H1 (cell line): ENCODE data around the gene ACTN4. TPM values are rescaled to one million over a fixed set of nuclear protein-coding genes. Genes with fewer than 3 reads are reported as not detected.

Experiments
- CTCF ChIA-PET: fragments of 300-600 bp; sonication (Branson Sonifier 250); formaldehyde crosslinking; loops from one replicate; lab custom pipeline; 2021; ENCODE audit not compliant: partially characterized antibody; lab: Charles Lee
- POLR2A ChIA-PET: fragments of 300-600 bp; sonication (Branson Sonifier 250); formaldehyde crosslinking; loops from one replicate; lab custom pipeline; 2021; ENCODE audit warnings: inconsistent platforms; ENCODE audit not compliant: partially characterized antibody; lab: Charles Lee
- DNase-seq, 2 experiments: peaks; one replicate each; pipeline versions ENCODE4 v3.0.0 to v3.0.0-alpha.2; 2010 to 2022; ENCODE audit warnings: low spot score in 2 of 2, low read depth in 1 of 2, mixed read lengths in 1 of 2
- FAIRE-seq: peaks from 2 replicates; lab custom pipeline; 2011; peaks lifted over from hg19 to GRCh38; lab: Jason Lieb, UNC
- H2AFZ ChIP-seq: 2 replicates; pipeline ENCODE4 v1.8.1; 2012; ENCODE audit warnings: low read length, inconsistent platforms
- H2AK5ac ChIP-seq: 2 replicates; pipeline ENCODE4 v1.6.1; 2013; ENCODE audit warnings: low read depth, low read length
- H2BK120ac ChIP-seq: replicated peaks from 2 replicates; pipeline ENCODE3; 2013; ENCODE audit warnings: low read depth, low read length, inconsistent platforms
- H2BK12ac ChIP-seq: 2 replicates; pipeline ENCODE4 v1.6.1; 2013; ENCODE audit warnings: low read depth, low read length
- H2BK15ac ChIP-seq: 2 replicates; pipeline ENCODE4 v1.6.1; 2013; ENCODE audit warnings: low read length
- H2BK20ac ChIP-seq: 2 replicates; pipeline ENCODE4 v1.6.1; 2013; ENCODE audit warnings: low read length
- H2BK5ac ChIP-seq: 2 replicates; pipeline ENCODE4 v1.6.1; 2013; ENCODE audit warnings: low read depth, low read length
- H3K14ac ChIP-seq: 2 replicates; pipeline ENCODE4 v1.6.1; 2013; ENCODE audit warnings: inconsistent platforms; ENCODE audit not compliant: insufficient read length
- H3K18ac ChIP-seq: 2 replicates; pipeline ENCODE4 v1.6.1; 2013; ENCODE audit warnings: low read length; ENCODE audit errors: extremely low read depth
- H3K23ac ChIP-seq: 2 replicates; pipeline ENCODE4 v1.6.1; 2013; ENCODE audit warnings: inconsistent platforms; ENCODE audit not compliant: insufficient read length
- H3K23me2 ChIP-seq: 2 replicates; pipeline ENCODE4 v1.6.1; 2013; ENCODE audit warnings: low read depth, low read length
- H3K27ac ChIP-seq: 2 replicates; pipeline ENCODE4 v1.6.1; 2011; ENCODE audit warnings: low read depth, low read length, inconsistent platforms
- H3K27me3 ChIP-seq, 4 experiments: replicated peaks in 1 of 4; 1 replicate in 1 of 4; 2 replicates in 3 of 4; pipeline versions ENCODE4 v1.6.1 to v1.8.1; 2011 to 2013; ENCODE audit warnings: low read length in 3 of 4, mild to moderate bottlenecking in 3 of 4, inconsistent platforms in 2 of 4, mixed read lengths in 2 of 4, moderate library complexity in 1 of 4; ENCODE audit not compliant: control insufficient read depth in 3 of 4, insufficient read depth in 3 of 4; ENCODE audit errors: extremely low read depth in 1 of 4
- H3K36me3 ChIP-seq, 4 experiments: 2 replicates each; pipeline versions ENCODE4 v1.6.1 to v1.8.1; 2011 to 2013; ENCODE audit warnings: mild to moderate bottlenecking in 4 of 4, low read length in 3 of 4, moderate library complexity in 2 of 4, control low read depth in 1 of 4, inconsistent platforms in 1 of 4; ENCODE audit not compliant: insufficient read depth in 4 of 4, control insufficient read depth in 2 of 4
- H3K4ac ChIP-seq: replicated peaks from 2 replicates; pipeline ENCODE3; 2013; ENCODE audit warnings: low read length, low read depth, mixed read lengths, inconsistent platforms; ENCODE audit not compliant: insufficient read length
- H3K4me1 ChIP-seq, 4 experiments: replicated peaks in 1 of 4; 1 replicate in 1 of 4; 2 replicates in 3 of 4; pipeline versions ENCODE4 v1.6.1 to v1.8.1; 2011 to 2013; ENCODE audit warnings: low read length in 3 of 4, inconsistent platforms in 2 of 4, mixed read lengths in 1 of 4; ENCODE audit not compliant: insufficient read depth in 4 of 4, control insufficient read depth in 3 of 4
- H3K4me2 ChIP-seq, 2 experiments: 2 replicates each; pipeline versions ENCODE4 v1.6.1 to v1.8.1; 2011 to 2013; ENCODE audit warnings: low read depth in 2 of 2, low read length in 2 of 2, control low read depth in 1 of 2, inconsistent platforms in 1 of 2, mild to moderate bottlenecking in 1 of 2; ENCODE audit not compliant: insufficient read depth in 1 of 2
- H3K4me3 ChIP-seq, 4 experiments: fragments of 200-600, 300-600 bp in 1 of 4; sonication (generic), shearing (Covaris generic), sonication (Bioruptor Twin) in 1 of 4; 2 replicates each; pipeline versions ENCODE4 v1.5.1 to v1.8.1; 2011 to 2016; ENCODE audit warnings: low read length in 4 of 4, low read depth in 3 of 4, control low read depth in 2 of 4, inconsistent platforms in 2 of 4, mild to moderate bottlenecking in 2 of 4, mixed read lengths in 1 of 4, moderate library complexity in 1 of 4; ENCODE audit not compliant: insufficient read depth in 2 of 4; ENCODE audit errors: extremely low read depth in 1 of 4
- H3K56ac ChIP-seq: replicated peaks from 2 replicates; pipeline ENCODE3; 2013; ENCODE audit warnings: low read depth, mild to moderate bottlenecking, mixed read lengths, low read length, inconsistent platforms; ENCODE audit not compliant: insufficient read length
- H3K79me1 ChIP-seq: 2 replicates; pipeline ENCODE4 v1.6.1; 2013; ENCODE audit warnings: low read depth, low read length, control low read depth
- H3K79me2 ChIP-seq, 2 experiments: 2 replicates each; pipeline versions ENCODE4 v1.6.1 to v1.8.1; 2012 to 2013; ENCODE audit warnings: low read length in 2 of 2, mild to moderate bottlenecking in 2 of 2, inconsistent platforms in 1 of 2; ENCODE audit not compliant: insufficient read depth in 2 of 2, control insufficient read depth in 1 of 2
- H3K9ac ChIP-seq, 4 experiments: replicated peaks in 1 of 4; 1 replicate in 1 of 4; 2 replicates in 3 of 4; pipeline versions ENCODE4 v1.6.1 to v1.8.1; 2011 to 2013; ENCODE audit warnings: low read depth in 3 of 4, low read length in 3 of 4, control low read depth in 2 of 4, mild to moderate bottlenecking in 2 of 4, moderate library complexity in 2 of 4, inconsistent platforms in 1 of 4; ENCODE audit errors: extremely low read depth in 1 of 4
- H3K9me3 ChIP-seq, 2 experiments: 2 replicates each; pipeline versions ENCODE4 v1.6.1 to v1.8.1; 2012 to 2013; ENCODE audit warnings: mild to moderate bottlenecking in 2 of 2, moderate library complexity in 2 of 2, control low read depth in 1 of 2, inconsistent platforms in 1 of 2, low read depth in 1 of 2, low read length in 1 of 2, mixed read lengths in 1 of 2; ENCODE audit not compliant: insufficient read depth in 2 of 2
- H4K20me1 ChIP-seq, 2 experiments: replicated peaks in 1 of 2; 2 replicates each; pipeline versions ENCODE3 to v1.8.1; 2011 to 2013; ENCODE audit warnings: inconsistent platforms in 2 of 2, low read length in 2 of 2, mild to moderate bottlenecking in 1 of 2; ENCODE audit not compliant: insufficient read depth in 2 of 2, control insufficient read depth in 1 of 2
- H4K5ac ChIP-seq: 2 replicates; pipeline ENCODE4 v1.6.1; 2013; ENCODE audit warnings: low read length, low read depth, mixed read lengths, inconsistent platforms; ENCODE audit not compliant: insufficient read length
- H4K8ac ChIP-seq: 2 replicates; pipeline ENCODE4 v1.8.0; 2013; ENCODE audit warnings: mild to moderate bottlenecking, moderate library complexity, low read length, inconsistent platforms; ENCODE audit not compliant: insufficient read depth; ENCODE audit errors: extremely low read depth
- H4K91ac ChIP-seq: replicated peaks from 2 replicates; pipeline ENCODE3; 2013; ENCODE audit warnings: low read length, mixed read lengths, inconsistent platforms; ENCODE audit not compliant: insufficient read length
- CBX5 ChIP-seq: fragments of 300-800, 300-1000 bp; sonication (generic); IDR thresholded peaks from 2 replicates; pipeline ENCODE4 v1.7.1; 2016; ENCODE audit warnings: antibody characterized with exemption, low read length, low read depth
- CEBPB ChIP-seq: IDR thresholded peaks from 2 replicates; pipeline ENCODE4 v1.6.1; 2012; ENCODE audit warnings: low read depth, low read length
- CHD2 ChIP-seq: IDR thresholded peaks from 2 replicates; pipeline ENCODE4 v1.6.1; 2012; ENCODE audit warnings: low read length, improper control_type of control experiment
- CTBP2 ChIP-seq: IDR thresholded peaks from 2 replicates; pipeline ENCODE4 v1.7.0; 2011; ENCODE audit warnings: borderline replicate concordance, mild to moderate bottlenecking, moderate library complexity, mixed read lengths, low read length; ENCODE audit not compliant: insufficient read depth, insufficient read length
- HDAC2 ChIP-seq, 2 experiments: fragments of 300-600 bp in 1 of 2; sonication (generic) in 1 of 2; IDR thresholded peaks; 2 replicates each; pipeline ENCODE4 v1.6.1; 2011 to 2012; ENCODE audit warnings: low read depth in 2 of 2, low read length in 2 of 2, mild to moderate bottlenecking in 2 of 2, moderate library complexity in 2 of 2, borderline replicate concordance in 1 of 2, inconsistent platforms in 1 of 2
- KDM1A ChIP-seq: fragments of 200-600, 300-600 bp; sonication (generic); IDR thresholded peaks from 2 replicates; pipeline ENCODE4 v1.7.1; 2016; ENCODE audit warnings: mild to moderate bottlenecking, low read length, borderline replicate concordance
- MAFK ChIP-seq: IDR thresholded peaks from 2 replicates; pipeline ENCODE4 v1.6.1; 2012; ENCODE audit warnings: low read depth, mild to moderate bottlenecking, improper control_type of control experiment, low read length
- NANOG ChIP-seq: IDR thresholded peaks from 2 replicates; pipeline ENCODE4 v1.6.1; 2011; ENCODE audit warnings: low read length, low read depth, mild to moderate bottlenecking, inconsistent platforms; ENCODE audit not compliant: insufficient read depth, poor library complexity, severe bottlenecking
- POU5F1 ChIP-seq: IDR thresholded peaks from 2 replicates; pipeline ENCODE4 v1.6.1; 2011; ENCODE audit warnings: low read depth, mild to moderate bottlenecking, low read length, moderate library complexity
- SAP30 ChIP-seq: fragments of 300-600 bp; sonication (generic); IDR thresholded peaks from 2 replicates; pipeline ENCODE4 v1.7.1; 2012; ENCODE audit warnings: low read length, moderate library complexity, mild to moderate bottlenecking, inconsistent platforms; ENCODE audit not compliant: insufficient read depth, insufficient replicate concordance
- SIRT6 ChIP-seq: IDR thresholded peaks from one replicate; pipeline ENCODE4 v1.7.1; 2012; ENCODE audit warnings: low read length, inconsistent platforms
- TEAD4 ChIP-seq: IDR thresholded peaks from 2 replicates; pipeline ENCODE4 v1.6.1; 2012; ENCODE audit warnings: low read depth, low read length, inconsistent platforms, mixed read lengths
- YY1 ChIP-seq: IDR thresholded peaks from 2 replicates; pipeline ENCODE4 v1.6.1; 2011; ENCODE audit warnings: low read depth, mild to moderate bottlenecking, low read length
- WGBS, 2 experiments: shearing (Covaris generic) in 1 of 2; methylation state at CpG; one replicate each; pipeline versions ENCODE4 v1.1.6 to v1.1.7; 2013 to 2015; ENCODE audit warnings: low lambda C conversion rate in 2 of 2, mixed read lengths in 2 of 2, inconsistent platforms in 1 of 2, low coverage in 1 of 2, missing lambda C conversion rate in 1 of 2; ENCODE audit not compliant: insufficient replicate concordance in 2 of 2, insufficient coverage in 1 of 2, insufficient read length in 1 of 2; ENCODE audit errors: extremely low coverage in 1 of 2, missing lambda C conversion rate in 1 of 2; 5-methylcytosine and 5-hydroxymethylcytosine counted together
- polyA plus RNA-seq, 7 experiments: library from polyadenylated mRNA; depleted of rRNA in 3 of 7; stranded (reverse) in 5 of 7; unstranded in 2 of 7; fragments of >200 nt in 5 of 7; fragments of 200-250 nt in 2 of 7; gene quantifications; 1 replicate in 5 of 7; 2 replicates in 1 of 7; 4 replicates in 1 of 7; pipeline versions ENCODE4 v1.2.1 to v1.2.3, GENCODE V29; 2011 to 2013; ENCODE audit warnings: missing spikeins in 2 of 7, mixed read lengths in 2 of 7
- total RNA-seq: library from RNA; stranded (reverse); fragmentation: NEBNext Ultra II Directional; extraction: Animal tissue kit (Norgen Biotek cat#: 25700); gene quantifications from 2 replicates; pipeline ENCODE4 v1.2.1, GENCODE V29; 2021

ACTN4 gene
- total and polyA plus RNA-seq, 2 of the 8 experiments (the other 6 are each of a cell fraction or from before 2014, with no cell fraction given): 211 to 520 TPM

GRCh38 chr19:38708413-38709024 is 61.1 kb downstream of the ACTN4 start:
- Histone ChIP-seq H3K9me3 (no peaks in the 10 kb centered on the region), H4K5ac (no peak overlapping the region), H3K14ac (no peak overlapping the region), H3K79me1 (peaks cover 4% of the 10 kb centered on the region), H3K27me3 (no peaks in the 10 kb centered on the region; a peak in 1 of 7 replicates), H4K20me1 (peaks cover 8 to 19% of the 10 kb centered on the region in 2 experiments), H2BK20ac (no peak overlapping the region), H3K36me3 (peaks cover 47 to 84% (median 64%) of the 10 kb centered on the region in 4 experiments), H4K91ac (no peak overlapping the region), H3K4me3 (no peak overlapping the region), H2AFZ (no peak overlapping the region), H3K18ac (no peak overlapping the region), H2BK120ac (no peak overlapping the region), H3K56ac (no peak overlapping the region), H3K9ac (no peak overlapping the region), H2AK5ac (no peak overlapping the region), H3K23me2 (no peaks in the 10 kb centered on the region), H2BK5ac (no peak overlapping the region; the same call in 1 of the 2 replicates), H3K4me1 (no peaks in the 10 kb centered on the region), H3K4ac (no peak overlapping the region), H4K8ac (0 out of 2 replicates have a peak overlapping the region, but pooled peaks have one; percentile 41), H3K23ac (no peak overlapping the region), H3K79me2 (no peaks in the 10 kb centered on the region), H2BK12ac (no peak overlapping the region), H3K4me2 (no peak overlapping the region), H2BK15ac (no peak overlapping the region), H3K27ac (no peak overlapping the region; the same call in 1 of the 2 replicates)
- WGBS, 2 experiments: 87% methylated on average over 10 of the region's 10 CpGs; no CpG with 5 or more reads in 1 of the 2 experiments
- ChIA-PET POLR2A (interaction anchor here (0.7 to 1.0 kb wide), 3 partner anchors 12 to 70 kb away, joined by 3 to 4 read pairs (median 3); no protein-coding TSS in a partner anchor), CTCF (interaction anchor here (1.0 kb wide), 1 partner anchor 10 kb away, joined by 4 read pairs; no protein-coding TSS in a partner anchor)
- FAIRE-seq: no peak
- no peak for DNase-seq
- TF ChIP-seq KDM1A (no peak), TEAD4 (no peak), MAFK (no peak), NANOG (no peak), CHD2 (no peak), SIRT6 (no peak), POU5F1 (no peak), CTBP2 (no peak), CEBPB (no peak), CBX5 (no peak), HDAC2 (IDR thresholded peaks at IDR 0.05; ENCODE audit: borderline replicate concordance in 1 of 2, low read depth in 2 of 2, low read length in 2 of 2) (no peak), SAP30 (no peak), YY1 (no peak)
